AG10803 (cell line): ENCODE data around the gene ATP9A.

ENCODE experiments used
- DNase-seq: peaks from one replicate; pipeline ENCODE4 v3.0.0; 2010; ENCODE audit warnings: low read depth
- H3K4me3 ChIP-seq: 2 replicates; pipeline ENCODE4 v1.5.1; 2011; ENCODE audit warnings: mild to moderate bottlenecking, low read length, control low read depth
- TF ChIP-seq, protein P1 (sequence below): conservative IDR thresholded peaks from 2 replicates; pipeline ENCODE4 v1.5.1; 2011; ENCODE audit warnings: mild to moderate bottlenecking, low read length, control low read depth, inconsistent platforms

The ATP9A gene

DNA sequence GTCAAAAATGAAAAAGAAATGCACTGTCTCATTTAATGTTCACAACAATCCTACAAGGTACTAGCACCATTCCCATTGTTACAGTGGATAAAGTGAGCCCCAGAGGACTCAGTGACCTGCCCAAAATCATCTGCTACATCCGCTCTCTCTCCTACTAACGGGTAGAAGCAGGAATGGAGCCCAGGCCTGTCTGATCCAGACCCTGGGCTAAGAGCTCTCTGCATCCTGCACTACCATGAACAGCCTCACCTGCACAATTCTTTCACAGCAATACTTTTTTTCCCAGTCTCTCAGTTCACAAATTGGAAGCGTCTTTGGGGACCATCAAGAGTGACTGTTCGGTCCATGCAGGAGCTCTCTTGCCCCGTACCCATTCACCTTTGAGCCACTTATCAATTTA lies 31.2 kb downstream of the ATP9A start:
- no peak for DNase-seq
- H3K4me3 ChIP-seq = no peak overlapping the region
- TF ChIP-seq, protein P1, sequence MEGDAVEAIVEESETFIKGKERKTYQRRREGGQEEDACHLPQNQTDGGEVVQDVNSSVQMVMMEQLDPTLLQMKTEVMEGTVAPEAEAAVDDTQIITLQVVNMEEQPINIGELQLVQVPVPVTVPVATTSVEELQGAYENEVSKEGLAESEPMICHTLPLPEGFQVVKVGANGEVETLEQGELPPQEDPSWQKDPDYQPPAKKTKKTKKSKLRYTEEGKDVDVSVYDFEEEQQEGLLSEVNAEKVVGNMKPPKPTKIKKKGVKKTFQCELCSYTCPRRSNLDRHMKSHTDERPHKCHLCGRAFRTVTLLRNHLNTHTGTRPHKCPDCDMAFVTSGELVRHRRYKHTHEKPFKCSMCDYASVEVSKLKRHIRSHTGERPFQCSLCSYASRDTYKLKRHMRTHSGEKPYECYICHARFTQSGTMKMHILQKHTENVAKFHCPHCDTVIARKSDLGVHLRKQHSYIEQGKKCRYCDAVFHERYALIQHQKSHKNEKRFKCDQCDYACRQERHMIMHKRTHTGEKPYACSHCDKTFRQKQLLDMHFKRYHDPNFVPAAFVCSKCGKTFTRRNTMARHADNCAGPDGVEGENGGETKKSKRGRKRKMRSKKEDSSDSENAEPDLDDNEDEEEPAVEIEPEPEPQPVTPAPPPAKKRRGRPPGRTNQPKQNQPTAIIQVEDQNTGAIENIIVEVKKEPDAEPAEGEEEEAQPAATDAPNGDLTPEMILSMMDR = no peak

DNA sequence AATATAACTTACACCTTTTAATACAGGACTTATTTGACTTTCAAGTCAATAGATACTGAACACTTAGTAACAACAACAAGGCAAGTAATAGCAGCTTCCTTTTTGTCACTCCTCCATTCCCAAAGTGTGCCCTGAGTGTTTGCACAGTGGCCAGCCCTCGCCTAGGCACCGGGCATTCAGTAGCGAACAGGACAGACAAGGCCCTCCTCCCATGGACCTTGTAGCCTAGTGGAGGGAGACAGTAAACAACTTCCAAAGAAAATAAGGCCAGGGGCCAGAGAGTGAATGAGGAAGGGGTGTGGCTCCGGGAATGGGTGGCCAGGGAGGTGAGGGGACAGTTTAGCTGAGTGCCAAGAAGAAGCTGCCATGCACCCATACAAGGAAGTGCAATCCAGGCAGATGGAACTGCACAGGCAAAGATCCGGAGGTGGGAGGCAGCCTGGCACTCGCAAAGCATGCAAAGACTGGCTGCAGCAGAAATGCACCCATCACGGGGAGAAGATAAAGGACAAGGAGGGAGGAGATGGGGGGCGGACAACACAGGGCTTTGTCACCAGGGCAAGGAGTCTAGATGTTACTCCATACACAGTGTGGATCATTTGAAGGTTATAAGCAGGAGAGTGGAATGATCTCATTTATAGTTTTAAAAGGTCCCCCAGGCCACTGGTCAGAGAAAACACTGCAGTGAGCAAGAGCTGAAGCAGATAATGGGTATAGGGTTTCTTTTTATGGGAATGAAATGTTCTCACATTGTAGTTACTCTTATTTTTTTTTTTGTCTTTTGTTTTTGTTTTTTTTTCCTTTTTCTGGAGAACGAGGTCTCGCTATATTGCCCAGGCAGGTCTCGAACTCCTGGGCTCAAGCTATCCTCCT lies 32.2 kb downstream of the ATP9A start:
- no peak overlapping the region for H3K4me3 ChIP-seq
- no peak for DNase-seq
- TF ChIP-seq, protein P1 = no peak

DNA sequence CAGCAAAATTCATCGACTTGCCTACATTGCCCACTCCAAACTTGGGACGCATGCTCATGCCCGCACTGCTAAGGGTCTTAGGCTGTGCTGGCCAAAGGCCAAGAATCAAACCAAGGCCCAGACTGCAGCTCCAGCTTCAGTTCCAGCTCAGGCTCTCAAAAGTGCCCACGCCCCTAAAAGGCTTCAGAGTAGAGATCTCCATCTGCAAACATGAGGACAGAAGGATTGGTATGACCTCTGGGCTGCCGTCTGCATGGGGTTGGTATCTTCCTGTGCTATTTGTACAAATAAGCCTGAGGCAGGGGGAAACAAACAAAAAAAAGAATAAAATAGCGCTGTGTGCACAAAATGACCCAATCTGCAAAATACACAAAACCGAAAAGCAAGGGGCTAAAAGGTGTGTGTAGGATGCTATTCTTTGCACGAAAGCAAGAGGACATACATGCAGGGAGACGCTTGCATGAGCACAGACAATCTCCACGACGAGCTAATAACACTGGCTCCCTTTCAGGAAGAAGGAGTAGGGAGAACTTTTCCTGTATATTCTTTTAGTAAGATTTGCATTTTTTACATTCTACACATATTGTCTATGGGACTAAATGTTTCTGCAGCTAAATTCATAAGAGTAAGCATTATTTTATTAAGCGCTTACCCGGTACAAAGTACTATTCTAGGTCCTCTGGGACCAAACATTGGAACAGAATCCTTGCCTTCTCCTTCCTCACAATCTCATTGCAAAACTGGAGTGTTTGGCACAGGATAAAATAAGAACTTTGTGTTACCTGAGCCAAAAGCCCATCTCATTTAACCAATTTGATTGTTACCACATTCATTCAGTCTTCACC lies 33.1 kb downstream of the ATP9A start:
- TF ChIP-seq, protein P1 = no peak
- no peak for DNase-seq
- H3K4me3 ChIP-seq = no peak overlapping the region

DNA sequence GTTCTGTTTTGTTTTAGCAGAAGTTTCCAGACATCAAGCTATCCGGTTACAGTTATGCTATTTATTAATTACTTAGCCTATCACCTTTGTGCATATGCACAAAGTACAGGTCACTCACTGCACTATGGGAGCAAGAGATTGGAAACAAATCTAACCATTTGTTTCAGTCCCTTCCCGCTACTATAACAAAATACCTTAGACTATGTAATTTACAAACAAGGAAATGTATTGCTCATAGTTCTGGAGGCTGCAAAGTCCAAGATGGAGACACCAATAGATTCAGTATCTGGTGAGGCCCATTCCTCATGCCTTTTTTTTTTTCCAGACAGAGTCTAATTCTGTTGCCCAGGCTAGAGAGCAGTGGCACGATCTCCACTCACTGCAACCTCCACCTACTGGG lies 35.1 kb downstream of the ATP9A start:
- no peak overlapping the region for H3K4me3 ChIP-seq
- TF ChIP-seq, protein P1 = no peak
- no peak for DNase-seq

DNA sequence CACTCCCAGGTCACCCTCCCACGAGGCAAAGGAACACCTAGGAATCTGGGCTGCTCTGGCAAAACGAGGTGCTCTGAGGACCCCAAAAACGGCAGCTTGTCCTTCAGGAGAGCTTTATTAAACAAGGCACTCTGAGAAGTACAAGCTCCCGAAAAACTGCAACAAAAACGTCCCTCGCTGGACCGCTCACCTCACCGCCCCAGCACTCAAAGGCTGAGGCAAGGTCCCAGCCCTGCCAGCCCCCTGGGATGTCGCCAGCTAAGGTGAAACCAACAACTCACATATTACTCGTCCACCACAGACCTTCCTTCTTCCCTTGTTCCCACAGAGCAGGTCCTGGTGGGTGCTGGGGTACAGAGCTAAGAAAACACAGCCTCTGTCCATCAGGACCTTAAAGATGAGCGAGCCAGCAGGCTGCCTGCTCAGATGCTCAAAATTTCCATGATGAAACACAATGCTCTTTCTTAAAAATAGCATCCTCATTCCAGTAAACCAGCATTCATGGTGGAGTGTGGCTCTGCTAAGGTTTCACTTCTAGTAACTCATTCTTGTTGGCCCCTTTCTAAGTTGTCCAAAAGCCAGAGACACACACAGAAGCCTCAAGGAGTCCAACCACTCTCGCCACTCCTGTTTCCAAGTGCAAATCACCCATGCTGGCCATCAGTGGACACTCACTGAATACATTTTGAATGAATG lies 35.9 kb downstream of the ATP9A start:
- peak; percentile 54 for DNase-seq
- H3K4me3 ChIP-seq = no peak overlapping the region
- TF ChIP-seq, protein P1 = no peak

DNA sequence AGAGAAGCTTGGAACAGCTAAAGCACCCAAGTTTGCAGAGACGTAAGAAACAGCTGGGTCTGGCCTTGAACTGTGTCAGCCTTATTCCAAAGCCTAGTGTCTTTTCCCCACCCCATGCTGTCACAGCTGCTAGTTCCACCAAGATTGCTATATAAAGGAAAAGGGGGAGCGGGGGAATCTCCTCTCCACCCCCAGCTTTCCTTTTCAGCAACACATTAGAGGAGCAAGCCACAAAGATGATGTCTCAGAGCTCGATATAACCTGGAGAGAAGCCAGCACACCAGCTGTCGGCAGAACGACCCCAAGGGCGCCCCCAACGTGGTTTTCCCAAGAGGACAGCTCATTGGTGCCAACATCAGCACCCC lies 36.5 kb downstream of the ATP9A start:
- DNase-seq = no peak
- TF ChIP-seq, protein P1 = no peak
- H3K4me3 ChIP-seq = no peak overlapping the region
